AG09309 (cell line): ENCODE measurements around the gene WAC.
"Not testable (repeated sequence)": the region's sequence is repeated elsewhere in the genome, so short reads cannot be mapped to it uniquely, and the experiment has no call there.

Source experiments
- DNase-seq: peaks from one replicate; pipeline ENCODE4 v3.0.0-alpha.2; 2010; ENCODE audit warnings: low read depth
- H3K4me3 ChIP-seq: 2 replicates; pipeline ENCODE4 v1.5.1; 2011; ENCODE audit warnings: mild to moderate bottlenecking, low read depth, low read length, moderate library complexity; ENCODE audit not compliant: control insufficient read depth
- TF ChIP-seq, protein P1 (sequence below): IDR thresholded peaks from 2 replicates; pipeline ENCODE4 v1.5.1; 2011; ENCODE audit warnings: mild to moderate bottlenecking, low read depth, low read length, inconsistent platforms; ENCODE audit not compliant: insufficient read depth, control insufficient read depth; ENCODE audit errors: missing control alignments

The WAC gene

GRCh38 chr10:28496017-28496416 is 36.9 kb upstream of the WAC start:
- H3K4me3 ChIP-seq, result no peak overlapping the region
- no peak for DNase-seq
- TF ChIP-seq, protein P1, sequence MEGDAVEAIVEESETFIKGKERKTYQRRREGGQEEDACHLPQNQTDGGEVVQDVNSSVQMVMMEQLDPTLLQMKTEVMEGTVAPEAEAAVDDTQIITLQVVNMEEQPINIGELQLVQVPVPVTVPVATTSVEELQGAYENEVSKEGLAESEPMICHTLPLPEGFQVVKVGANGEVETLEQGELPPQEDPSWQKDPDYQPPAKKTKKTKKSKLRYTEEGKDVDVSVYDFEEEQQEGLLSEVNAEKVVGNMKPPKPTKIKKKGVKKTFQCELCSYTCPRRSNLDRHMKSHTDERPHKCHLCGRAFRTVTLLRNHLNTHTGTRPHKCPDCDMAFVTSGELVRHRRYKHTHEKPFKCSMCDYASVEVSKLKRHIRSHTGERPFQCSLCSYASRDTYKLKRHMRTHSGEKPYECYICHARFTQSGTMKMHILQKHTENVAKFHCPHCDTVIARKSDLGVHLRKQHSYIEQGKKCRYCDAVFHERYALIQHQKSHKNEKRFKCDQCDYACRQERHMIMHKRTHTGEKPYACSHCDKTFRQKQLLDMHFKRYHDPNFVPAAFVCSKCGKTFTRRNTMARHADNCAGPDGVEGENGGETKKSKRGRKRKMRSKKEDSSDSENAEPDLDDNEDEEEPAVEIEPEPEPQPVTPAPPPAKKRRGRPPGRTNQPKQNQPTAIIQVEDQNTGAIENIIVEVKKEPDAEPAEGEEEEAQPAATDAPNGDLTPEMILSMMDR, result no peak

DNA sequence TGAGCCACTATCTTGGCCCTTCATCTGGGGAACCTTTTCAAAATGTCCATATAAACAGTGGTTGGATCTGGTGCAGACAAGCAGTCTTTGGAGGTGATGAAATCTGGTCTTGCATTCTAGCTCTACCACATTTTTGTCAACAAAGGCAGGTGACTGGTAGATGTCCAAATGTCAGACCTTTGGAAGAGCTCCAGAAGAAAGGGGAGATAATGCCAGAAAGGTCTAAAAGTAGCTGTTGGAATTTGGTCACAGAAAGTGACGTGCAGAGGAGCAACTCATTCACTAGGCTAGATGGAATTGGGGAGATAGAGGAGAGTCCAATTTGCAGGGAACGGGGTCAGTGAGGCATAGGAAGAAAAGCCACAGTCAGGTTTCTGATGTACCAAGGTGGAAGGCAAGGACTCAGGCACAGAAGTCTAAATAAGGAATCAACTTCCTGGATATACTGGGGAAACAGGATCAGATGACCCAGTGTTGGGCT is 36.4 kb upstream of the WAC start:
- TF ChIP-seq, protein P1, result no peak
- DNase-seq, result no peak
- H3K4me3 ChIP-seq, result no peak overlapping the region

- H3K4me3 ChIP-seq, result no peak overlapping the region
- TF ChIP-seq, protein P1, result no peak
- DNase-seq, result no peak
These were observed 35.4 kb upstream of the WAC start for GRCh38 chr10:28497313-28498126.

GRCh38 chr10:28500203-28500602 is 32.7 kb upstream of the WAC start:
- DNase-seq, H3K4me3 ChIP-seq: not testable (repeated sequence)

GRCh38 chr10:28503114-28503513 is 29.8 kb upstream of the WAC start:
- H3K4me3 ChIP-seq, result no peak overlapping the region
- DNase-seq, result peak; percentile 7
- TF ChIP-seq, protein P1, result no peak

DNA sequence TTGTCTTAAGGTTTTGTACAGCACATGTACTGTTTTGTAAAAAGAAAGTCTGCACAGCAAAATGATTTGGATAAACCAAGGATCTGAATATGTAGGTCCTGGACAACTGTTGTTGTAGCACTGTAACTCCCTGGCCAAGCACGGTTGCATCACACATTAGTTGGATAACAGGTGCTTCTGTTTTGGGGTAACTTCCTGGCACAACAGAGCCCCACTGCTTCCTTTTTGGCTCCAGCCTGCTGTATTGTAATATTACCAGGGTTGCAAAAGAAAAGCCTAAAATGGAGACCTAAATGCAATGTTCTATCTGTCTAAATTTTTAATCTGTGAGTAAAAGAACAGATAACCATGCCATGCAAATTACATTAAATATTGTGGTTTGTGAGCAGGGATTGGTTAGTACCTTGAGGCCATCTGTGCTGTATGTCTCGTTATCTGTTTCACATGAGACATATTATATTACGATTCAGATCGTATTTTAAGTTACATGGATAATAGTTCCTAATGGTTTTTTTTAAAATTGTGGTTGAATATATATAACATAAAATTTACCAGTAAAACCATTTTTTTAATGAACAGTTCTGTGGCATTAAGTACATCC is 27.5 kb upstream of the WAC start:
- TF ChIP-seq, protein P1, result no peak
- H3K4me3 ChIP-seq, result no peak overlapping the region
- DNase-seq, result no peak

- TF ChIP-seq, protein P1, result no peak
- H3K4me3 ChIP-seq, result no peak overlapping the region
- DNase-seq, result no peak
These were observed 24.5 kb upstream of the WAC start for GRCh38 chr10:28508304-28508925.
